ENCODE measurements around the gene CHST7. TPM values are rescaled to one million over a fixed set of nuclear protein-coding genes. Genes with fewer than 3 reads are reported as not detected.

Gene CHST7
- polyA plus RNA-seq, 6 donors from 2014 or later = 0.88 to 2.4 (median 1.0) TPM

DNA sequence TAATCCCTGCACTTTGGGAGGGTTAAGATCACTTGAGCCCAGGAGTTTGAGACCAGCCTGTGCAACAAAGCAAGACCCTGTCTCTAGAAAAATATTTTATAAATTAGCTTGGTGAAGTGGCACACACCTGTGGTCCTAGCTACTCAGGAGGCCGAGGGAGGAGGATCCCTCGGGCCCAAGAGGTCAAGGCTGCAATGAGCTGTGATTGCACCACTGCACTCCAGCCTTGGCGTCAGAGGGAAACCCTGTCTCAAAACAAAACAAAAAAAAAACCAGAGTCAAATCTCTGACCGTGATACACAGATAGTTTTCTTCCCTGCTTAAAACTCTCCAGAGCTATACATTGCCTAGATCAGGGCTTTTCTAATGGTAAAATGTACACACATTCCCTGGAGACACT is 53.5 kb downstream of the CHST7 start:
- peaks cover 0 to 4% (median 0%) of the 10 kb centered on the region in 7 donors for H3K9me3 Mint-ChIP-seq
- peaks cover 5 to 7% of the 10 kb centered on the region in 2 donors for H3K36me3 Mint-ChIP-seq
- H3K4me3 Mint-ChIP-seq = peak overlapping the region in 3 of 8 donors; percentile 2 to 45 (median 5)
- DNase-seq (no peak), ATAC-seq (ENCODE audit: low read depth in 2 of 2) (no peak)
- no peaks in the 10 kb centered on the region for H3K27me3 Mint-ChIP-seq
- peaks cover 33 to 41% (median 37%) of the 10 kb centered on the region in 3 donors for H3K4me1 Mint-ChIP-seq
- H3K27ac Mint-ChIP-seq = peak overlapping the region in 5 of 6 donors; percentile 18 to 88 (median 56)

GRCh38 chrX:46627711-46628419 is 54.3 kb downstream of the CHST7 start:
- Mint-ChIP-seq H3K4me3 (peak overlapping the region in 6 of 8 donors; percentile 27 to 61 (median 50)), H3K27ac (peak overlapping the region in 5 of 6 donors; percentile 74 to 94 (median 84)), H3K27me3 (no peaks in the 10 kb centered on the region), H3K36me3 (peaks cover 5 to 7% of the 10 kb centered on the region in 2 donors), H3K4me1 (peaks cover 33 to 41% (median 37%) of the 10 kb centered on the region in 3 donors), H3K9me3 (peaks cover 0 to 4% (median 0%) of the 10 kb centered on the region in 7 donors)
- no peak for DNase-seq
- ATAC-seq (ENCODE audit: low read depth in 2 of 2) = peak in 1 of 2 donors; percentile 43

GRCh38 chrX:46628460-46629371 is 55.2 kb downstream of the CHST7 start:
- Mint-ChIP-seq H3K4me3 (peak overlapping the region in 6 of 8 donors; percentile 19 to 71 (median 44)), H3K4me1 (peaks cover 33 to 44% (median 37%) of the 10 kb centered on the region in 3 donors), H3K9me3 (peaks cover 0 to 4% (median 0%) of the 10 kb centered on the region in 7 donors), H3K27me3 (no peaks in the 10 kb centered on the region), H3K27ac (peak overlapping the region; percentile 23 to 94 (median 80)), H3K36me3 (peaks cover 5 to 7% of the 10 kb centered on the region in 2 donors)
- ATAC-seq (ENCODE audit: low read depth in 2 of 2) (peak; percentile 56 to 60), DNase-seq (peak; percentile 5)

DNA sequence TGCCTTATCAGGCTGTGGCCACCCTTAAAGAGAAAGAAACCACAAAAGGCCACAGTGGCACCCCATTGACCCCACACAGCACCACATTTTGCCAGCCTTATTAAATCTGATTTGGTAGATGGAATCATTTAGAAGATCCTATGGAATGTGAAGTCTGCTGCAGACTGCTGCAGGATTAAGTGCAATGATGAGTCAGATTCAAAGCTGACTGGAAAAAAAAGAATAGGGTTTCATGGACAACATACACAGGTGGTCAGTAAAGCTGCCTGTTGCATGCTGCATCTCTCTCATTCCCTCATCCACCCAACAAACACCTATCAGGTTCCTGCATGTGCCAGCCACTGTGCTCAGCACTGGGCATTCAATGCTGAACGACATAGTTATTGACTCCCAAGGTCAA is 56.6 kb downstream of the CHST7 start:
- no peak for ATAC-seq (ENCODE audit: low read depth in 2 of 2)
- Mint-ChIP-seq H3K27me3 (no peaks in the 10 kb centered on the region), H3K36me3 (peaks cover 5 to 14% of the 10 kb centered on the region in 2 donors), H3K27ac (peak overlapping the region in 3 of 6 donors; percentile 54 to 88 (median 78)), H3K4me3 (peak overlapping the region in 1 of 8 donors; percentile 54), H3K4me1 (peaks cover 33 to 44% (median 37%) of the 10 kb centered on the region in 3 donors), H3K9me3 (peaks cover 0 to 4% (median 0%) of the 10 kb centered on the region in 7 donors)
- no peak for DNase-seq

GRCh38 chrX:46634577-46634976 is 61.0 kb downstream of the CHST7 start:
- DNase-seq (no peak), ATAC-seq (ENCODE audit: low read depth in 2 of 2) (no peak)
- no peak overlapping the region for H3K4me3 Mint-ChIP-seq
- H3K4me1 Mint-ChIP-seq = peaks cover 9 to 20% (median 13%) of the 10 kb centered on the region in 3 donors
- peak overlapping the region in 1 of 6 donors; percentile 40 for H3K27ac Mint-ChIP-seq
- H3K27me3 Mint-ChIP-seq = no peaks in the 10 kb centered on the region
- peaks cover 5 to 10% of the 10 kb centered on the region in 2 donors for H3K36me3 Mint-ChIP-seq
- H3K9me3 Mint-ChIP-seq = peaks cover 0 to 2% (median 0%) of the 10 kb centered on the region in 7 donors

DNA sequence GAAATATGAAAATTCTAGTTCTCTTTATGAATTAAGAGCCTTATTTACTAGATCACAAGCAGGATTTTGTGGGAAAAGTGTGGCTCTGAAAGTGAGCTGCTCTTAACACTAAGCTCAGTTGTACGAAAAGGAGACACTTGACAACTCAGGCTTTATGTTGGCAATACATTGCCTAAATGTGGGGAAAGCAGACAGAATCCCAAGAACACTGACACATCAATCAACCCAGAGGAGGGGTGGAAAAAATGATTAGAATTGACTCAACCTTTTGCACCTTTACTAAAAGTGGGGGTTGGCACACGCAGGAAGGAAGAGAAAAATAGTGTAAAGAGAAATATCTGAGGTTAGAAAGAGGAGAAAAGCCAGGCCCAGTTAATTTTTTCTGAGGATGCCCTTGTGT is 61.6 kb downstream of the CHST7 start:
- no peaks in the 10 kb centered on the region for H3K27me3 Mint-ChIP-seq
- H3K4me3 Mint-ChIP-seq = no peak overlapping the region
- peaks cover 0 to 2% (median 0%) of the 10 kb centered on the region in 7 donors for H3K9me3 Mint-ChIP-seq
- peaks cover 5 to 10% of the 10 kb centered on the region in 2 donors for H3K36me3 Mint-ChIP-seq
- no peak for ATAC-seq (ENCODE audit: low read depth in 2 of 2)
- no peak for DNase-seq
- H3K4me1 Mint-ChIP-seq = peaks cover 5 to 14% (median 7%) of the 10 kb centered on the region in 3 donors
- peak overlapping the region in 2 of 6 donors; percentile 40 to 42 for H3K27ac Mint-ChIP-seq

- no peaks in the 10 kb centered on the region for H3K27me3 Mint-ChIP-seq
- H3K4me3 Mint-ChIP-seq = no peak overlapping the region
- DNase-seq (no peak), ATAC-seq (ENCODE audit: low read depth in 2 of 2) (no peak)
- H3K36me3 Mint-ChIP-seq = peaks cover 2 to 10% of the 10 kb centered on the region in 2 donors
- H3K9me3 Mint-ChIP-seq = peaks cover 0 to 2% (median 0%) of the 10 kb centered on the region in 7 donors
- no peak overlapping the region for H3K27ac Mint-ChIP-seq
- H3K4me1 Mint-ChIP-seq = peaks cover 0 to 7% (median 0%) of the 10 kb centered on the region in 3 donors
Observed at GRCh38 chrX:46636223-46636622, 62.7 kb downstream of the CHST7 start.

GRCh38 chrX:46637938-46638337 is 64.4 kb downstream of the CHST7 start:
- no peaks in the 10 kb centered on the region for H3K9me3 Mint-ChIP-seq
- H3K4me1 Mint-ChIP-seq = peaks cover 0 to 8% (median 2%) of the 10 kb centered on the region in 3 donors
- no peaks in the 10 kb centered on the region for H3K27me3 Mint-ChIP-seq
- DNase-seq = no peak
- no peak overlapping the region for H3K4me3 Mint-ChIP-seq
- no peak for ATAC-seq (ENCODE audit: low read depth in 2 of 2)
- H3K36me3 Mint-ChIP-seq = peaks cover 5 to 10% of the 10 kb centered on the region in 2 donors
- H3K27ac Mint-ChIP-seq = peak overlapping the region in 1 of 6 donors; percentile 26

- no peak for DNase-seq
- Mint-ChIP-seq H3K4me1 (peaks cover 5 to 34% (median 19%) of the 10 kb centered on the region in 3 donors), H3K9me3 (peaks cover 0 to 2% (median 0%) of the 10 kb centered on the region in 7 donors), H3K36me3 (peaks cover 0 to 5% of the 10 kb centered on the region in 2 donors), H3K4me3 (no peak overlapping the region), H3K27ac (peak overlapping the region in 1 of 6 donors; percentile 16), H3K27me3 (no peaks in the 10 kb centered on the region)
- no peak for ATAC-seq (ENCODE audit: low read depth in 2 of 2)
Observed at GRCh38 chrX:46642145-46642544, 68.6 kb downstream of the CHST7 start.

DNA sequence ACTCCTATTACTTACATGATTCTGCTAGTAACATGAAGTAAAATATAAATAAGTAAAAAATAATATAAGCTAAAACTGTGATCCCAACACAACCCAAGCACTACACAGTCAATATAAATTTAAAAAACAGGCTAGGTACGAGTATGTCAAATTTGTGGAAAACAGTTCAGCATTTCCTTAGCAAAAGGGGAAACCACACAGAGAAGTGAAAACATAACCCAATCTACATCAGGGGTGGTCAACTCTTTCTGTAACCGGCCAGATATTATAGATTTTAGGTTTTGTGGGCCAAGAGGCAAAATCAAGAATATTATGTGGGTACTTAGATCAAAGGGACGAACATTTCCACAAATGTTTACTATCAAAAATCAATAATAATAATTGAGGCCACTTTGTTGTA is 70.1 kb downstream of the CHST7 start:
- peaks cover 5 to 36% (median 20%) of the 10 kb centered on the region in 3 donors for H3K4me1 Mint-ChIP-seq
- DNase-seq (no peak), ATAC-seq (ENCODE audit: low read depth in 2 of 2) (peak; percentile 57 to 60)
- no peak overlapping the region for H3K4me3 Mint-ChIP-seq
- H3K27me3 Mint-ChIP-seq = peaks cover 0 to 12% (median 0%) of the 10 kb centered on the region in 3 donors
- peaks cover 0 to 2% (median 0%) of the 10 kb centered on the region in 7 donors for H3K9me3 Mint-ChIP-seq
- H3K27ac Mint-ChIP-seq = peak overlapping the region; percentile 6 to 81 (median 56)
- peaks cover 5 to 7% of the 10 kb centered on the region in 2 donors for H3K36me3 Mint-ChIP-seq

- no peak overlapping the region for H3K4me3 Mint-ChIP-seq
- ATAC-seq (ENCODE audit: low read depth in 2 of 2) (no peak), DNase-seq (no peak)
- H3K4me1 Mint-ChIP-seq = peaks cover 20 to 52% (median 36%) of the 10 kb centered on the region in 3 donors
- H3K9me3 Mint-ChIP-seq = peaks cover 0 to 2% (median 0%) of the 10 kb centered on the region in 7 donors
- peak overlapping the region in 2 of 6 donors; percentile 63 to 73 for H3K27ac Mint-ChIP-seq
- H3K36me3 Mint-ChIP-seq = peaks cover 5 to 7% of the 10 kb centered on the region in 2 donors
- peaks cover 0 to 16% (median 0%) of the 10 kb centered on the region in 3 donors for H3K27me3 Mint-ChIP-seq
Observed at GRCh38 chrX:46645614-46646013, 72.0 kb downstream of the CHST7 start.

DNA sequence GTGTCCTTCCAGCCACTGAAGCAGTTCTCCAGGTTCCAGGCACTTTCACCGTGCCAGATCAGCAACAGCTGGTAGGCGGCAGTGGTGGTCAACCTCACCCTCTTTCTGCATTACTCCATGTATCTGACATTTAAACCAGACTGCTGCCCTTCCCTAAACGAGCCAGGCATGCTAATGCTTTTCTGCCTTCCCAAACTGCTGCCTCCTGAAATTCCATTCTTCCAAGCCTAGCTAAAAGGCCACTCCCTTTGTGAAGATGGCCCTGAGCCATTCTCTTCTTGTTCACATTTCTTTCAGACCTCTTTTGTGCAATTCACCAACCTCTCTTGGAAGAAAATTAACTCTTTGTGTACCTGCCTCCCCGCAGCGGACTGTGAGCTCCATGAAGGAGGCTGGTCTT is 73.7 kb downstream of the CHST7 start:
- peak overlapping the region in 4 of 6 donors; percentile 4 to 90 (median 18) for H3K27ac Mint-ChIP-seq
- H3K4me1 Mint-ChIP-seq = peaks cover 28 to 61% (median 42%) of the 10 kb centered on the region in 3 donors
- ATAC-seq (ENCODE audit: low read depth in 2 of 2) (no peak), DNase-seq (no peak)
- peak overlapping the region in 1 of 8 donors; percentile 66 for H3K4me3 Mint-ChIP-seq
- peaks cover 0 to 16% (median 0%) of the 10 kb centered on the region in 3 donors for H3K27me3 Mint-ChIP-seq
- H3K36me3 Mint-ChIP-seq = peaks cover 0 to 7% of the 10 kb centered on the region in 2 donors
- peaks cover 0 to 2% (median 0%) of the 10 kb centered on the region in 7 donors for H3K9me3 Mint-ChIP-seq

Data from naive B cell (primary cell).